A549 (cell line): Measurements from ENCODE around the gene TACC2. TPM values are rescaled to one million over a fixed set of nuclear protein-coding genes. Genes with fewer than 3 reads are reported as not detected.
"Not testable (repeated sequence)": the region's sequence is repeated elsewhere in the genome, so short reads cannot be mapped to it uniquely, and the experiment has no call there.

Source experiments
- ATAC-seq, 2 experiments: fragments of 200-7000 bp in 1 of 2; fragments of >200 bp in 1 of 2; cut with Nextera tagmentation in 1 of 2; cut with Tn5 transposase in 1 of 2; 3 replicates each; pipeline versions ENCODE4 v1.8.0 to v1.9.1; 2018 to 2020; ENCODE audit warnings: mild to moderate bottlenecking in 1 of 2, moderate library complexity in 1 of 2
- CTCF ChIA-PET: fragments of 300-600 bp; sonication (Branson Sonifier 250); formaldehyde crosslinking; extraction: SDS; loops from one replicate; lab custom pipeline; 2021; ENCODE audit warnings: antibody characterized with exemption, inconsistent platforms; lab: Yijun Ruan, JAX
- POLR2A ChIA-PET: fragments of 350-600 bp; formaldehyde crosslinking; extraction: SDS; loops from one replicate; lab custom pipeline; 2021; ENCODE audit warnings: antibody characterized with exemption, inconsistent platforms; lab: Yijun Ruan, JAX
- DNase-seq, 2 experiments: peaks; one replicate each; pipeline versions ENCODE4 v3.0.0 to v3.0.0-alpha.2; 2011 to 2016; ENCODE audit warnings: low read depth in 1 of 2, low spot score in 1 of 2
- FAIRE-seq: peaks from 2 replicates; lab custom pipeline; 2011; peaks lifted over from hg19 to GRCh38; lab: Jason Lieb, UNC
- H3K27ac ChIP-seq, 2 experiments: fragments of >200 bp; sonication (Bioruptor Twin); formaldehyde crosslinking; 3 replicates each; pipeline ENCODE4 v1.5.1; 2016 to 2017
- H3K4me1 ChIP-seq: fragments of >200 bp; sonication (Bioruptor Twin); formaldehyde crosslinking; 3 replicates; pipeline ENCODE4 v1.6.1; 2016
- H3K4me2 ChIP-seq: fragments of >200 bp; sonication (Bioruptor Twin); formaldehyde crosslinking; 3 replicates; pipeline ENCODE4 v1.6.1; 2016
- H3K4me3 ChIP-seq: fragments of >200 bp; sonication (Bioruptor Twin); formaldehyde crosslinking; 3 replicates; pipeline ENCODE4 v1.5.1; 2016
- H3K9me3 ChIP-seq: fragments of >200 bp; sonication (Bioruptor Twin); formaldehyde crosslinking; 3 replicates; pipeline ENCODE4 v1.6.1; 2016
- BHLHE40 ChIP-seq: IDR thresholded peaks from 2 replicates; pipeline ENCODE4 v1.6.1; 2012; ENCODE audit warnings: low read depth, low read length, inconsistent platforms
- CBX2 ChIP-seq: fragments of 200-600 bp; sonication (generic); IDR thresholded peaks from 2 replicates; pipeline ENCODE4 v1.6.1; 2016; ENCODE audit warnings: low read depth, mild to moderate bottlenecking, borderline replicate concordance
- CHD4 ChIP-seq: fragments of 200-600 bp; sonication (generic); IDR thresholded peaks from 2 replicates; pipeline ENCODE4 v1.6.1; 2016; ENCODE audit warnings: antibody characterized with exemption, mild to moderate bottlenecking, borderline replicate concordance
- EHF ChIP-seq: fragments of 250-450 bp; sonication (Bioruptor Pico); IDR thresholded peaks from 2 replicates; pipeline ENCODE4 v1.5.0; 2020; ENCODE audit warnings: mild to moderate bottlenecking
- ESRRA ChIP-seq: fragments of 150-350 bp; IDR thresholded peaks from 2 replicates; pipeline ENCODE4 v1.6.1; 2014; ENCODE audit warnings: mild to moderate bottlenecking, low read length, borderline replicate concordance
- GATA3 ChIP-seq: IDR thresholded peaks from 2 replicates; pipeline ENCODE4 v1.6.1; 2012; ENCODE audit warnings: borderline replicate concordance
- HDAC2 ChIP-seq: fragments of 200-600 bp; sonication (generic); IDR thresholded peaks from 2 replicates; pipeline ENCODE4 v1.6.1; 2016
- HOXA7 ChIP-seq: fragments of 250-450 bp; sonication (Bioruptor Pico); IDR thresholded peaks from 2 replicates; pipeline ENCODE4 v1.5.0; 2020; ENCODE audit warnings: mild to moderate bottlenecking, moderate library complexity
- HOXB5 ChIP-seq: fragments of 250-450 bp; sonication (Bioruptor Pico); IDR thresholded peaks from 2 replicates; pipeline ENCODE4 v1.5.0; 2020; ENCODE audit warnings: mild to moderate bottlenecking, moderate library complexity
- JUN ChIP-seq, 2 experiments: fragments of >200 bp; sonication (Bioruptor Twin); formaldehyde crosslinking; IDR thresholded peaks; 2 replicates in 1 of 2; 3 replicates in 1 of 2; pipeline ENCODE4 v1.6.1; 2016 to 2017
- JUNB ChIP-seq: fragments of >200 bp; sonication (Bioruptor Twin); formaldehyde crosslinking; IDR thresholded peaks from 2 replicates; pipeline ENCODE4 v1.6.1; 2016
- KDM1A ChIP-seq: fragments of 200-600 bp; sonication (generic); IDR thresholded peaks from 2 replicates; pipeline ENCODE4 v1.6.1; 2016; ENCODE audit warnings: low read depth, mild to moderate bottlenecking
- MAFK ChIP-seq: fragments of 450-650 bp; IDR thresholded peaks from 2 replicates; pipeline ENCODE4 v1.6.1; 2014; ENCODE audit not compliant: partially characterized antibody
- MAZ ChIP-seq: fragments of 150-350 bp; IDR thresholded peaks from 2 replicates; pipeline ENCODE4 v1.6.1; 2014; ENCODE audit warnings: antibody characterized with exemption, low read depth, low read length, borderline replicate concordance
- NFE2L2 ChIP-seq: fragments of 150-350 bp; conservative IDR thresholded peaks from 2 replicates; pipeline ENCODE4 v1.6.1; 2014; ENCODE audit warnings: low read length
- NR3C1 ChIP-seq: fragments of >200 bp; sonication (Bioruptor Twin); formaldehyde crosslinking; IDR thresholded peaks from 3 replicates; pipeline ENCODE4 v1.6.1; 2017
- POLR2A ChIP-seq: IDR thresholded peaks from 2 replicates; pipeline ENCODE4 v1.6.1; 2012; ENCODE audit warnings: mild to moderate bottlenecking, low read length
- RAD21 ChIP-seq, 2 experiments: fragments of >200 bp in 1 of 2; sonication (Bioruptor Twin) in 1 of 2; formaldehyde crosslinking in 1 of 2; IDR thresholded peaks in 1 of 2; conservative IDR thresholded peaks in 1 of 2; 2 replicates in 1 of 2; 3 replicates in 1 of 2; pipeline ENCODE4 v1.6.1; 2012 to 2018; ENCODE audit warnings: inconsistent platforms in 1 of 2
- REST ChIP-seq: fragments of 200-600 bp; sonication (generic); IDR thresholded peaks from 2 replicates; pipeline ENCODE4 v1.6.1; 2016; ENCODE audit warnings: antibody characterized with exemption, mild to moderate bottlenecking, moderate library complexity
- RNF2 ChIP-seq: fragments of 200-600 bp; sonication (generic); IDR thresholded peaks from 2 replicates; pipeline ENCODE4 v1.6.1; 2016; ENCODE audit warnings: low read depth, mild to moderate bottlenecking, antibody characterized with exemption, moderate library complexity, borderline replicate concordance
- ZC3H11A ChIP-seq: fragments of 450-650 bp; IDR thresholded peaks from 2 replicates; pipeline ENCODE4 v1.6.1; 2014; ENCODE audit warnings: antibody characterized with exemption, mild to moderate bottlenecking
- WGBS: methylation state at CpG from one replicate; pipeline ENCODE4 v1.1.6; 2017; ENCODE audit errors: missing lambda C conversion rate; 5-methylcytosine and 5-hydroxymethylcytosine counted together
- polyA plus RNA-seq, 4 experiments: library from polyadenylated mRNA; depleted of rRNA in 3 of 4; stranded (reverse); fragments of >200 nt; fragmentation: RNase III in 1 of 4; extraction: RNeasy Plus Mini Kit Qiagen cat#74134 plus additional on column Dnase treatment in 1 of 4; gene quantifications; 2 replicates in 3 of 4; 3 replicates in 1 of 4; pipeline ENCODE4 v1.2.3, GENCODE V29; 2011 to 2017
- TF ChIP-seq, protein P1 (sequence below): IDR thresholded peaks from 2 replicates; pipeline ENCODE4 v1.6.1; 2012
- TF ChIP-seq, protein P2 (sequence below): fragments of >200 bp; sonication (Bioruptor Twin); formaldehyde crosslinking; IDR thresholded peaks from 2 replicates; pipeline ENCODE4 v1.6.1; 2016
- TF ChIP-seq, protein P3 (sequence below): fragments of 150-350 bp; IDR thresholded peaks from 2 replicates; pipeline ENCODE4 v1.6.1; 2014; ENCODE audit warnings: low read depth, mild to moderate bottlenecking, low read length
- TF ChIP-seq, protein P4 (sequence below): fragments of 250-450 bp; sonication (Bioruptor Pico); IDR thresholded peaks from 2 replicates; pipeline ENCODE4 v1.5.0; 2021; ENCODE audit warnings: mild to moderate bottlenecking, moderate library complexity, borderline replicate concordance

TACC2 gene
- polyA plus RNA-seq, 2 of the 4 experiments (the other 2 are of a cell fraction) = 83.3 to 128 TPM

DNA sequence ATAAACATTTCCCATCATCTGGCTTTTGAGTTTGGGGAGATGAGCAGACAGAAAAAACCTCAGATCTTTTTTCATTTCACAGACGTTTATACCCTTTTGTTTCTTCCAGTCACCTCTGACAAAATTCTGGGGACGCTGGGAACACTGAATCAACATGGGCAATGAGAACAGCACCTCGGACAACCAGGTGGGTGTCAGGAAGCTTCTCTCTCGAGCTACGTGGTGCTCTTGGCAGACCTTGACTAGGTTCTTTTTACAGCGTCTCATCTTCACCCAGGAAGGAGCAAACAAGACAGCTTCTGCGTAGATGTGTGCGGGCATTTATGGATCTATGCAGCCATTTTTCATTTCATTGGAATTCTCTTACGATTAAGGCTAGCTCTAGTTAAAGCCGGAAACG, 32.9 kb downstream of the TACC2 start:
- DNase-seq (no peak), FAIRE-seq (no peak), ATAC-seq (no peak)
- H3K27ac ChIP-seq = no peak overlapping the region; a peak in 1 of 6 replicates
- 86% methylated on average over 11 of the region's 11 CpGs for WGBS
- H3K4me1 ChIP-seq = peaks cover 17% of the 10 kb centered on the region
- ChIA-PET POLR2A (interaction anchor here (0.6 kb wide), 1 partner anchor 47 kb away, joined by 4 read pairs; the partner anchor contains the start of gene NSMCE4A), CTCF (interaction anchor here (0.9 to 1.2 kb wide), 2 partner anchors 82 to 91 kb away, joined by 3 to 5 read pairs; no protein-coding TSS in a partner anchor)
- TF ChIP-seq POLR2A (no peak), MAFK (no peak), ESRRA (no peak), CBX2 (no peak), KDM1A (no peak), BHLHE40 (no peak), EHF (CRISPR knock-in tag) (no peak), REST (no peak), ZC3H11A (no peak), GATA3 (no peak), HOXA7 (CRISPR knock-in tag) (no peak), NR3C1 (no peak)
- TF ChIP-seq, protein P1, sequence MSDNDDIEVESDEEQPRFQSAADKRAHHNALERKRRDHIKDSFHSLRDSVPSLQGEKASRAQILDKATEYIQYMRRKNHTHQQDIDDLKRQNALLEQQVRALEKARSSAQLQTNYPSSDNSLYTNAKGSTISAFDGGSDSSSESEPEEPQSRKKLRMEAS = no peak
- no peak overlapping the region for H3K4me2 ChIP-seq
- no peaks in the 10 kb centered on the region for H3K9me3 ChIP-seq
- no peak overlapping the region for H3K4me3 ChIP-seq

DNA sequence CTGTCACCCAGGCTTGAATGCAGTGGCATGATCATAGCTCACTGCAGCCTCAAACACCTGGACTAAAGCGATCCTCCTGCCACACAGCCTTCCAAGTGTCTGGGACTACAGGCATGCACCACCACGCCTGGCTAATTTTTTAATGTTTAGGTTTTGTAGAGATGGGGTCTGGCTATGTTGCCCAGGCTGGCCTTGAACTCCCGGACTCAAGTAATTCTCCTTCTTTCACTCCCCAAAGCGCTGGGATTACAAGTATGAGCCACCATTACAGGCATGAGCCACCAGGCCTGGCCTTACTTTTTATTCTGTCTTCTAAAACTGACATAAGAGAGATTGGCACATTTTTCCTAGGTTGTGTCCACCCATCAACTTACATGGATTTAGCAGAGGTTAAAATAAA, 33.3 kb downstream of the TACC2 start:
- no peak for DNase-seq
- H3K4me2 ChIP-seq = no peak overlapping the region
- ChIA-PET POLR2A (interaction anchor here (0.6 kb wide), 1 partner anchor 47 kb away, joined by 4 read pairs; the partner anchor contains the start of gene NSMCE4A), CTCF (interaction anchor here (0.9 to 1.2 kb wide), 2 partner anchors 81 to 90 kb away, joined by 3 to 5 read pairs; no protein-coding TSS in a partner anchor)
- no peak overlapping the region for H3K4me3 ChIP-seq
- WGBS = 88% methylated on average over 4 of the region's 4 CpGs
- H3K9me3 ChIP-seq = no peaks in the 10 kb centered on the region
- no peak for FAIRE-seq
- peaks cover 17% of the 10 kb centered on the region for H3K4me1 ChIP-seq
- ATAC-seq = no peak
- H3K27ac ChIP-seq = no peak overlapping the region; a peak in 1 of 6 replicates
- no peak for TF ChIP-seq RAD21 (conservative IDR thresholded peaks at IDR 0.05 in 1 of 2, IDR thresholded peaks at IDR 0.05 in 1 of 2)
- TF ChIP-seq HDAC2 = no peak
- TF ChIP-seq RNF2 = no peak
- no peak for TF ChIP-seq REST
- no peak for TF ChIP-seq CHD4
- TF ChIP-seq NFE2L2 = no peak
- no peak for TF ChIP-seq JUNB
- TF ChIP-seq MAZ = no peak
- no peak for TF ChIP-seq MAFK
- TF ChIP-seq, protein P2, sequence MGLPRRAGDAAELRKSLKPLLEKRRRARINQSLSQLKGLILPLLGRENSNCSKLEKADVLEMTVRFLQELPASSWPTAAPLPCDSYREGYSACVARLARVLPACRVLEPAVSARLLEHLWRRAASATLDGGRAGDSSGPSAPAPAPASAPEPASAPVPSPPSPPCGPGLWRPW = no peak
- TF ChIP-seq, protein P3, sequence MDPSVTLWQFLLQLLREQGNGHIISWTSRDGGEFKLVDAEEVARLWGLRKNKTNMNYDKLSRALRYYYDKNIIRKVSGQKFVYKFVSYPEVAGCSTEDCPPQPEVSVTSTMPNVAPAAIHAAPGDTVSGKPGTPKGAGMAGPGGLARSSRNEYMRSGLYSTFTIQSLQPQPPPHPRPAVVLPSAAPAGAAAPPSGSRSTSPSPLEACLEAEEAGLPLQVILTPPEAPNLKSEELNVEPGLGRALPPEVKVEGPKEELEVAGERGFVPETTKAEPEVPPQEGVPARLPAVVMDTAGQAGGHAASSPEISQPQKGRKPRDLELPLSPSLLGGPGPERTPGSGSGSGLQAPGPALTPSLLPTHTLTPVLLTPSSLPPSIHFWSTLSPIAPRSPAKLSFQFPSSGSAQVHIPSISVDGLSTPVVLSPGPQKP = no peak
- TF ChIP-seq, protein P4, sequence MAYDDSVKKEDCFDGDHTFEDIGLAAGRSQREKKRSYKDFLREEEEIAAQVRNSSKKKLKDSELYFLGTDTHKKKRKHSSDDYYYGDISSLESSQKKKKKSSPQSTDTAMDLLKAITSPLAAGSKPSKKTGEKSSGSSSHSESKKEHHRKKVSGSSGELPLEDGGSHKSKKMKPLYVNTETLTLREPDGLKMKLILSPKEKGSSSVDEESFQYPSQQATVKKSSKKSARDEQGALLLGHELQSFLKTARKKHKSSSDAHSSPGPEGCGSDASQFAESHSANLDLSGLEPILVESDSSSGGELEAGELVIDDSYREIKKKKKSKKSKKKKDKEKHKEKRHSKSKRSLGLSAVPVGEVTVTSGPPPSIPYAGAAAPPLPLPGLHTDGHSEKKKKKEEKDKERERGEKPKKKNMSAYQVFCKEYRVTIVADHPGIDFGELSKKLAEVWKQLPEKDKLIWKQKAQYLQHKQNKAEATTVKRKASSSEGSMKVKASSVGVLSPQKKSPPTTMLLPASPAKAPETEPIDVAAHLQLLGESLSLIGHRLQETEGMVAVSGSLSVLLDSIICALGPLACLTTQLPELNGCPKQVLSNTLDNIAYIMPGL = no peak
- TF ChIP-seq HOXB5 (CRISPR knock-in tag) = no peak
- TF ChIP-seq JUN (IDR thresholded peaks at IDR 0.05) = no peak

DNA sequence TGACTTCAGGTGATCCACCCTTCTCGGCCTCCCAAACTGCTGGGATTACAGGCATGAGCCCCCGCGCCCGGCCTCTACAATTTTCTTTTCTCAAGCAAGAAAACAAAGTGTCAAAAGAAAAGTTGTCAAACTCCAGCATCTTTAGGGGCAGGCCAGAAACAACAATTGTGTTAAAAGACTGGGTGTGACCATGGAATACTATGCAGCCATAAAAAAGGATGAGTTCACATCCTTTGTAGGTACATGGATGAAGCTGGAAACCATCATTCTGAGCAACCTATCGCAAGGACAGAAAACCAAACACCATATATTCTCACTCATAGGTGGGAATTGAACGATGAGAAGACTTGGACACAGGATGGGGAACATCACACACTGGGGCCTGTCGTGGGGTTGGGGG, 34.3 kb downstream of the TACC2 start:
- POLR2A ChIA-PET, H3K9me3 ChIP-seq, H3K4me3 ChIP-seq, ATAC-seq, CTCF ChIA-PET, H3K27ac ChIP-seq, H3K4me2 ChIP-seq, DNase-seq, FAIRE-seq: not testable (repeated sequence)
- peaks cover 17% of the 10 kb centered on the region for H3K4me1 ChIP-seq
- 93% methylated on average over 6 of the region's 7 CpGs for WGBS
